ENCODE data around the gene CELF2. TPM values are rescaled to one million over a fixed set of nuclear protein-coding genes. Genes with fewer than 3 reads are reported as not detected.

CELF2 gene
- total RNA-seq, 1 donor from 2014 or later, result 4.0 TPM

- DNase-seq (ENCODE audit: low read depth in 2 of 2), result peak in 1 of 2 donors; percentile 3
Observed at GRCh38 chr10:11004144-11005077, 13.3 kb upstream of the CELF2 start.

GRCh38 chr10:11005725-11006427 lies 11.8 kb upstream of the CELF2 start:
- no peak for DNase-seq (ENCODE audit: low read depth in 2 of 2)

- DNase-seq (ENCODE audit: low read depth in 2 of 2), result no peak
Observed at GRCh38 chr10:11006428-11006825, 11.2 kb upstream of the CELF2 start.

GRCh38 chr10:11007476-11008020 lies 10.1 kb upstream of the CELF2 start:
- no peak for DNase-seq (ENCODE audit: low read depth in 2 of 2)

- no peak for DNase-seq (ENCODE audit: low read depth in 2 of 2)
Observed at GRCh38 chr10:11009471-11010308, 8.0 kb upstream of the CELF2 start.

- DNase-seq (ENCODE audit: low read depth in 2 of 2), result no peak
Observed at GRCh38 chr10:11010582-11010981, 7.1 kb upstream of the CELF2 start.

GRCh38 chr10:11011436-11011835 lies 6.2 kb upstream of the CELF2 start:
- DNase-seq (ENCODE audit: low read depth in 2 of 2), result no peak

GRCh38 chr10:11011984-11012383 lies 5.7 kb upstream of the CELF2 start:
- DNase-seq (ENCODE audit: low read depth in 2 of 2), result peak in 1 of 2 donors; percentile 42

GRCh38 chr10:11012421-11013295 lies 5.0 kb upstream of the CELF2 start:
- DNase-seq (ENCODE audit: low read depth in 2 of 2), result no peak

GRCh38 chr10:11013836-11014235 lies 3.8 kb upstream of the CELF2 start:
- DNase-seq (ENCODE audit: low read depth in 2 of 2), result no peak

- no peak for DNase-seq (ENCODE audit: low read depth in 2 of 2)
Observed at GRCh38 chr10:11014671-11015445, 2.8 kb upstream of the CELF2 start.

GRCh38 chr10:11015446-11015934 lies 2.2 kb upstream of the CELF2 start:
- DNase-seq (ENCODE audit: low read depth in 2 of 2), result no peak

- DNase-seq (ENCODE audit: low read depth in 2 of 2), result no peak
Observed at GRCh38 chr10:11017000-11017569, 587 bp upstream of the CELF2 start.

GRCh38 chr10:11018432-11018841 lies 765 bp downstream of the CELF2 start:
- DNase-seq (ENCODE audit: low read depth in 2 of 2), result peak in 1 of 2 donors; percentile 26

- peak in 1 of 2 donors; percentile 16 for DNase-seq (ENCODE audit: low read depth in 2 of 2)
Observed at GRCh38 chr10:11018855-11019631, 1.4 kb downstream of the CELF2 start.

GRCh38 chr10:11019724-11020547 lies 2.3 kb downstream of the CELF2 start:
- no peak for DNase-seq (ENCODE audit: low read depth in 2 of 2)

- no peak for DNase-seq (ENCODE audit: low read depth in 2 of 2)
Observed at GRCh38 chr10:11020548-11020942, 2.9 kb downstream of the CELF2 start.

Measured in dermis microvascular lymphatic vessel endothelial cell (primary cell).